ENCODE results near the gene CCT5.

- no peak for TF ChIP-seq CTCF (conservative IDR thresholded peaks at IDR 0.05; ENCODE audit: low read length)
- no peak for TF ChIP-seq EZH2phosphoT487 (IDR thresholded peaks at IDR 0.05; ENCODE audit: borderline replicate concordance)
These were observed 40.4 kb downstream of the CCT5 start for GRCh38 chr5:10290438-10290837.
